Activated CD8-positive, alpha-beta T cell treated with anti-CD3 and anti-CD28 coated beads for 36 hours (primary cell): Measurements from ENCODE around the gene C22orf39. TPM values are rescaled to one million over a fixed set of nuclear protein-coding genes. Genes with fewer than 3 reads are reported as not detected.

ENCODE experiments used
- ATAC-seq: fragments of 200-7000 bp; cut with Tn5 transposase; one replicate; pipeline ENCODE4 v1.10.0; 2021; ENCODE audit warnings: mild to moderate bottlenecking, moderate library complexity
- CTCF ChIA-PET: fragments of 350-600 bp; sonication (Branson Sonifier 250); formaldehyde crosslinking; loops from one replicate; lab custom pipeline; 2021; ENCODE audit warnings: antibody characterized with exemption; lab: Charles Lee
- POLR2A ChIA-PET: fragments of 350-600 bp; sonication (Branson Sonifier 250); formaldehyde crosslinking; loops from one replicate; lab custom pipeline; 2021; ENCODE audit warnings: antibody characterized with exemption; lab: Charles Lee
- DNase-seq: peaks from one replicate; pipeline ENCODE4 v3.0.0-alpha.2; 2020
- H3K27ac Mint-ChIP-seq: one replicate; pipeline ENCODE4 v1.8.0; 2021; ENCODE audit warnings: mild to moderate bottlenecking, mixed read lengths
- H3K27me3 Mint-ChIP-seq: one replicate; pipeline ENCODE4 v1.8.0; 2021; ENCODE audit warnings: mixed read lengths
- H3K36me3 Mint-ChIP-seq: one replicate; pipeline ENCODE4 v1.8.0; 2021; ENCODE audit warnings: low read depth, mixed read lengths
- H3K4me1 Mint-ChIP-seq: one replicate; pipeline ENCODE4 v1.8.0; 2021; ENCODE audit warnings: low read depth, mixed read lengths
- H3K4me3 Mint-ChIP-seq: one replicate; pipeline ENCODE4 v1.8.0; 2021; ENCODE audit warnings: mild to moderate bottlenecking, moderate library complexity, mixed read lengths
- H3K9me3 Mint-ChIP-seq: one replicate; pipeline ENCODE4 v1.8.0; 2021; ENCODE audit warnings: mixed read lengths
- CTCF ChIP-seq: fragments of 200-600 bp; IDR thresholded peaks from one replicate; pipeline ENCODE4 v1.8.0; 2022; ENCODE audit warnings: antibody characterized with exemption, mild to moderate bottlenecking
- intact Hi-C: fragments of 100-400 bp; cut with micrococcal nuclease; formaldehyde crosslinking; loops from one replicate; pipeline ENCODE4 v1.10.0; 2022
- total RNA-seq, 2 experiments: library from RNA; stranded (reverse); gene quantifications; one replicate each; pipeline ENCODE4 v1.2.3, GENCODE V29; 2021

The C22orf39 gene
- total RNA-seq, 2 experiments from 2014 or later = 26.9 to 29.8 TPM

- no peak overlapping the region for H3K4me3 Mint-ChIP-seq
- CTCF ChIA-PET = no interaction called here
- peaks cover 30% of the 10 kb centered on the region for H3K36me3 Mint-ChIP-seq
- H3K27me3 Mint-ChIP-seq = no peaks in the 10 kb centered on the region
- DNase-seq (no peak), ATAC-seq (no peak)
- no peak for TF ChIP-seq CTCF
- intact Hi-C loops = no loop called here
- no peaks in the 10 kb centered on the region for H3K9me3 Mint-ChIP-seq
- no peaks in the 10 kb centered on the region for H3K4me1 Mint-ChIP-seq
- H3K27ac Mint-ChIP-seq = no peak overlapping the region
- POLR2A ChIA-PET = no interaction called here
These were observed 46.0 kb downstream of the C22orf39 start for GRCh38 chr22:19401483-19401882.

GRCh38 chr22:19400881-19401280 lies 46.6 kb downstream of the C22orf39 start:
- no peak overlapping the region for H3K27ac Mint-ChIP-seq
- ChIA-PET CTCF (no interaction called here), POLR2A (no interaction called here)
- no peak overlapping the region for H3K4me3 Mint-ChIP-seq
- H3K27me3 Mint-ChIP-seq = no peaks in the 10 kb centered on the region
- ATAC-seq (no peak), DNase-seq (no peak)
- H3K9me3 Mint-ChIP-seq = no peaks in the 10 kb centered on the region
- peaks cover 28% of the 10 kb centered on the region for H3K36me3 Mint-ChIP-seq
- H3K4me1 Mint-ChIP-seq = no peaks in the 10 kb centered on the region
- no peak for TF ChIP-seq CTCF
- intact Hi-C loops = no loop called here

- Mint-ChIP-seq H3K4me3 (no peak overlapping the region), H3K4me1 (no peaks in the 10 kb centered on the region), H3K9me3 (no peaks in the 10 kb centered on the region), H3K27me3 (no peaks in the 10 kb centered on the region), H3K36me3 (peaks cover 20% of the 10 kb centered on the region), H3K27ac (no peak overlapping the region)
- TF ChIP-seq CTCF = no peak
- DNase-seq (no peak), ATAC-seq (no peak)
- ChIA-PET POLR2A (no interaction called here), CTCF (no interaction called here)
- intact Hi-C loops = no loop called here
These were observed 48.9 kb downstream of the C22orf39 start for GRCh38 chr22:19398652-19399051.

- no peak overlapping the region for H3K4me3 Mint-ChIP-seq
- peaks cover 20% of the 10 kb centered on the region for H3K36me3 Mint-ChIP-seq
- POLR2A ChIA-PET = no interaction called here
- intact Hi-C loops = no loop called here
- no peak for TF ChIP-seq CTCF
- no peak overlapping the region for H3K27ac Mint-ChIP-seq
- ATAC-seq (no peak), DNase-seq (no peak)
- H3K9me3 Mint-ChIP-seq = no peaks in the 10 kb centered on the region
- CTCF ChIA-PET = no interaction called here
- H3K27me3 Mint-ChIP-seq = no peaks in the 10 kb centered on the region
- H3K4me1 Mint-ChIP-seq = no peaks in the 10 kb centered on the region
These were observed 49.3 kb downstream of the C22orf39 start for GRCh38 chr22:19398206-19398605.

GRCh38 chr22:19397734-19398104 lies 49.8 kb downstream of the C22orf39 start:
- Mint-ChIP-seq H3K36me3 (peaks cover 23% of the 10 kb centered on the region), H3K27ac (no peak overlapping the region), H3K4me3 (no peak overlapping the region), H3K9me3 (no peaks in the 10 kb centered on the region), H3K4me1 (no peaks in the 10 kb centered on the region), H3K27me3 (no peaks in the 10 kb centered on the region)
- ATAC-seq (no peak), DNase-seq (no peak)
- intact Hi-C loops = no loop called here
- ChIA-PET POLR2A (no interaction called here), CTCF (no interaction called here)
- TF ChIP-seq CTCF = no peak
